HG03432 (cell line): Measurements from ENCODE around the gene ACAA1.

Experiments
- ATAC-seq: cut with Tn5 transposase; IDR thresholded peaks from one replicate; pipeline ENCODE4 v1.9.1; 2021; ENCODE audit warnings: mild to moderate bottlenecking, moderate library complexity; ENCODE audit not compliant: unreplicated experiment

The ACAA1 gene

GRCh38 chr3:38154033-38154494 lies 17.1 kb upstream of the ACAA1 start:
- ATAC-seq: no peak

- ATAC-seq: no peak
Observed at GRCh38 chr3:38153221-38153620, 16.3 kb upstream of the ACAA1 start.

GRCh38 chr3:38152609-38153008 lies 15.7 kb upstream of the ACAA1 start:
- ATAC-seq: no peak

- no peak for ATAC-seq
Observed at GRCh38 chr3:38151667-38152265, 14.8 kb upstream of the ACAA1 start.

GRCh38 chr3:38150780-38151528 lies 14.0 kb upstream of the ACAA1 start:
- ATAC-seq: no peak

- ATAC-seq: no peak
Observed at GRCh38 chr3:38149708-38150107, 12.8 kb upstream of the ACAA1 start.

GRCh38 chr3:38148311-38148882 lies 11.5 kb upstream of the ACAA1 start:
- ATAC-seq: no peak

GRCh38 chr3:38147421-38147820 lies 10.5 kb upstream of the ACAA1 start:
- ATAC-seq: no peak

GRCh38 chr3:38146504-38146903 lies 9.6 kb upstream of the ACAA1 start:
- no peak for ATAC-seq

- no peak for ATAC-seq
Observed at GRCh38 chr3:38143511-38143910, 6.6 kb upstream of the ACAA1 start.

- ATAC-seq: no peak
Observed at GRCh38 chr3:38142959-38143358, 6.0 kb upstream of the ACAA1 start.

- ATAC-seq: no peak
Observed at GRCh38 chr3:38141952-38142273, 5.0 kb upstream of the ACAA1 start.

- no peak for ATAC-seq
Observed at GRCh38 chr3:38141173-38141951, 4.4 kb upstream of the ACAA1 start.

- no peak for ATAC-seq
Observed at GRCh38 chr3:38140326-38141172, 3.6 kb upstream of the ACAA1 start.

GRCh38 chr3:38139652-38140051 lies 2.7 kb upstream of the ACAA1 start:
- no peak for ATAC-seq

- ATAC-seq: no peak
Observed at GRCh38 chr3:38139191-38139590, 2.3 kb upstream of the ACAA1 start.

GRCh38 chr3:38138349-38139190 lies 1.6 kb upstream of the ACAA1 start, which contains the start of gene MYD88:
TSS of gene MYD88 (plus strand) at chr3:38138661. CDS start at chr3:38138701, 40 bp downstream.
- ATAC-seq: peak; percentile 48

- no peak for ATAC-seq
Observed at GRCh38 chr3:38137615-38138348, 855 bp upstream of the ACAA1 start.

- ATAC-seq: peak; percentile 9
Observed at GRCh38 chr3:38136393-38136776, 542 bp downstream of the ACAA1 start.
